ENCODE data around the gene COMMD1.
"Not testable (repeated sequence)": the region's sequence is repeated elsewhere in the genome, so short reads cannot be mapped to it uniquely, and the experiment has no call there.

COMMD1 gene

GRCh38 chr2:61994531-61994930, 89.1 kb downstream of the COMMD1 start:
- Histone ChIP-seq H3K27me3 (ENCODE audit: insufficient read depth, insufficient read length) (no peaks in the 10 kb centered on the region), H3K4me3 (ENCODE audit: insufficient read length, low read depth) (no peak overlapping the region), H3K9ac (ENCODE audit: insufficient read length, low read depth) (no peak overlapping the region), H3K4me1 (ENCODE audit: insufficient read depth, insufficient read length) (no peaks in the 10 kb centered on the region), H3K9me3 (ENCODE audit: insufficient read depth, low read length) (no peaks in the 10 kb centered on the region), H3K36me3 (ENCODE audit: insufficient read depth, insufficient read length, low read length) (no peaks in the 10 kb centered on the region)
- DNase-seq (ENCODE audit: low read depth, low spot score), result no peak
- TF ChIP-seq ZNF274 (IDR thresholded peaks at IDR 0.05; ENCODE audit: low read depth, low read length) (no peak), YY1 (IDR thresholded peaks at IDR 0.05; ENCODE audit: insufficient read depth, insufficient read length) (no peak), SUZ12 (IDR thresholded peaks at IDR 0.05; ENCODE audit: extremely low read depth, insufficient read depth, insufficient read length) (no peak)

GRCh38 chr2:61995065-61995464, 89.6 kb downstream of the COMMD1 start:
- H3K9ac ChIP-seq (ENCODE audit: insufficient read length, low read depth), result no peak overlapping the region
- H3K9me3 ChIP-seq (ENCODE audit: insufficient read depth, low read length), result no peaks in the 10 kb centered on the region
- no peak for TF ChIP-seq SUZ12 (IDR thresholded peaks at IDR 0.05; ENCODE audit: extremely low read depth, insufficient read depth, insufficient read length)
- no peak for TF ChIP-seq ZNF274 (IDR thresholded peaks at IDR 0.05; ENCODE audit: low read depth, low read length)
- no peak for TF ChIP-seq YY1 (IDR thresholded peaks at IDR 0.05; ENCODE audit: insufficient read depth, insufficient read length)
- no peaks in the 10 kb centered on the region for H3K4me1 ChIP-seq (ENCODE audit: insufficient read depth, insufficient read length)
- no peak for DNase-seq (ENCODE audit: low read depth, low spot score)
- H3K36me3 ChIP-seq (ENCODE audit: insufficient read depth, insufficient read length, low read length), result no peaks in the 10 kb centered on the region
- H3K4me3 ChIP-seq (ENCODE audit: insufficient read length, low read depth), result no peak overlapping the region
- H3K27me3 ChIP-seq (ENCODE audit: insufficient read depth, insufficient read length), result no peaks in the 10 kb centered on the region

- TF ChIP-seq ZNF274 (IDR thresholded peaks at IDR 0.05; ENCODE audit: low read depth, low read length) (no peak), YY1 (IDR thresholded peaks at IDR 0.05; ENCODE audit: insufficient read depth, insufficient read length) (no peak), SUZ12 (IDR thresholded peaks at IDR 0.05; ENCODE audit: extremely low read depth, insufficient read depth, insufficient read length) (no peak)
- DNase-seq (ENCODE audit: low read depth, low spot score), result no peak
- no peaks in the 10 kb centered on the region for H3K4me1 ChIP-seq (ENCODE audit: insufficient read depth, insufficient read length)
- peaks cover under 1% of the 10 kb centered on the region for H3K36me3 ChIP-seq (ENCODE audit: insufficient read depth, insufficient read length, low read length)
- H3K9me3 ChIP-seq (ENCODE audit: insufficient read depth, low read length), result no peaks in the 10 kb centered on the region
- H3K9ac ChIP-seq (ENCODE audit: insufficient read length, low read depth), result no peak overlapping the region
- H3K27me3 ChIP-seq (ENCODE audit: insufficient read depth, insufficient read length), result no peaks in the 10 kb centered on the region
- H3K4me3 ChIP-seq (ENCODE audit: insufficient read length, low read depth), result no peak overlapping the region
Measured at GRCh38 chr2:61995515-61995914, 90.0 kb downstream of the COMMD1 start.

GRCh38 chr2:61998426-61998825, 93.0 kb downstream of the COMMD1 start:
- Histone ChIP-seq H3K9me3 (ENCODE audit: insufficient read depth, low read length) (no peaks in the 10 kb centered on the region), H3K27me3 (ENCODE audit: insufficient read depth, insufficient read length) (no peaks in the 10 kb centered on the region), H3K9ac (ENCODE audit: insufficient read length, low read depth) (no peak overlapping the region), H3K4me1 (ENCODE audit: insufficient read depth, insufficient read length) (no peaks in the 10 kb centered on the region), H3K36me3 (ENCODE audit: insufficient read depth, insufficient read length, low read length) (peaks cover 9% of the 10 kb centered on the region), H3K4me3 (ENCODE audit: insufficient read length, low read depth) (no peak overlapping the region)
- DNase-seq (ENCODE audit: low read depth, low spot score), result no peak
- TF ChIP-seq SUZ12 (IDR thresholded peaks at IDR 0.05; ENCODE audit: extremely low read depth, insufficient read depth, insufficient read length) (no peak), ZNF274 (IDR thresholded peaks at IDR 0.05; ENCODE audit: low read depth, low read length) (no peak), YY1 (IDR thresholded peaks at IDR 0.05; ENCODE audit: insufficient read depth, insufficient read length) (no peak)

- H3K36me3 ChIP-seq (ENCODE audit: insufficient read depth, insufficient read length, low read length), result peaks cover 9% of the 10 kb centered on the region
- no peak overlapping the region for H3K4me3 ChIP-seq (ENCODE audit: insufficient read length, low read depth)
- H3K9me3 ChIP-seq (ENCODE audit: insufficient read depth, low read length), result no peaks in the 10 kb centered on the region
- H3K9ac ChIP-seq (ENCODE audit: insufficient read length, low read depth), result no peak overlapping the region
- DNase-seq (ENCODE audit: low read depth, low spot score), result no peak
- H3K4me1 ChIP-seq (ENCODE audit: insufficient read depth, insufficient read length), result no peaks in the 10 kb centered on the region
- H3K27me3 ChIP-seq (ENCODE audit: insufficient read depth, insufficient read length), result no peaks in the 10 kb centered on the region
- TF ChIP-seq YY1 (IDR thresholded peaks at IDR 0.05; ENCODE audit: insufficient read depth, insufficient read length) (no peak), ZNF274 (IDR thresholded peaks at IDR 0.05; ENCODE audit: low read depth, low read length) (no peak), SUZ12 (IDR thresholded peaks at IDR 0.05; ENCODE audit: extremely low read depth, insufficient read depth, insufficient read length) (no peak)
Measured at GRCh38 chr2:62000538-62000937, 95.1 kb downstream of the COMMD1 start.

- H3K9ac ChIP-seq (ENCODE audit: insufficient read length, low read depth), result no peak overlapping the region
- H3K36me3 ChIP-seq (ENCODE audit: insufficient read depth, insufficient read length, low read length), result peaks cover 9% of the 10 kb centered on the region
- no peak for TF ChIP-seq ZNF274 (IDR thresholded peaks at IDR 0.05; ENCODE audit: low read depth, low read length)
- TF ChIP-seq SUZ12 (IDR thresholded peaks at IDR 0.05; ENCODE audit: extremely low read depth, insufficient read depth, insufficient read length), result no peak
- no peak for TF ChIP-seq YY1 (IDR thresholded peaks at IDR 0.05; ENCODE audit: insufficient read depth, insufficient read length)
- H3K4me3 ChIP-seq (ENCODE audit: insufficient read length, low read depth), result no peak overlapping the region
- H3K9me3 ChIP-seq (ENCODE audit: insufficient read depth, low read length), result no peaks in the 10 kb centered on the region
- no peaks in the 10 kb centered on the region for H3K27me3 ChIP-seq (ENCODE audit: insufficient read depth, insufficient read length)
- no peak for DNase-seq (ENCODE audit: low read depth, low spot score)
- no peaks in the 10 kb centered on the region for H3K4me1 ChIP-seq (ENCODE audit: insufficient read depth, insufficient read length)
Measured at GRCh38 chr2:62001431-62001830, 96.0 kb downstream of the COMMD1 start.

GRCh38 chr2:62004428-62004827, 99.0 kb downstream of the COMMD1 start:
- not testable (repeated sequence) for H3K27me3 ChIP-seq (ENCODE audit: insufficient read depth, insufficient read length); H3K9me3 ChIP-seq (ENCODE audit: insufficient read depth, low read length); DNase-seq (ENCODE audit: low read depth, low spot score); H3K4me3 ChIP-seq (ENCODE audit: insufficient read length, low read depth); H3K4me1 ChIP-seq (ENCODE audit: insufficient read depth, insufficient read length); H3K36me3 ChIP-seq (ENCODE audit: insufficient read depth, insufficient read length, low read length); H3K9ac ChIP-seq (ENCODE audit: insufficient read length, low read depth)

- no peaks in the 10 kb centered on the region for H3K4me1 ChIP-seq (ENCODE audit: insufficient read depth, insufficient read length)
- no peak overlapping the region for H3K9ac ChIP-seq (ENCODE audit: insufficient read length, low read depth)
Measured at GRCh38 chr2:62007555-62007954, 102.1 kb downstream of the COMMD1 start.

More at GRCh38 chr2:62007555-62007954, 102.1 kb downstream of the COMMD1 start:
- Histone ChIP-seq H3K9me3 (ENCODE audit: insufficient read depth, low read length) (no peaks in the 10 kb centered on the region), H3K4me3 (ENCODE audit: insufficient read length, low read depth) (no peak overlapping the region), H3K36me3 (ENCODE audit: insufficient read depth, insufficient read length, low read length) (no peaks in the 10 kb centered on the region), H3K27me3 (ENCODE audit: insufficient read depth, insufficient read length) (no peaks in the 10 kb centered on the region)
- DNase-seq (ENCODE audit: low read depth, low spot score), result no peak
- TF ChIP-seq ZNF274 (IDR thresholded peaks at IDR 0.05; ENCODE audit: low read depth, low read length) (no peak), YY1 (IDR thresholded peaks at IDR 0.05; ENCODE audit: insufficient read depth, insufficient read length) (no peak)

Data from NT2/D1 (cell line).